Adrenal gland (tissue), 12 donors: Measurements from ENCODE around the gene LRRIQ4. TPM values are rescaled to one million over a fixed set of nuclear protein-coding genes. Genes with fewer than 3 reads are reported as not detected.

Experiments used
- DNase-seq, 7 donors: peaks; one replicate each; pipeline ENCODE4 v3.0.0-alpha.2; 2019 to 2020
- H3K27ac ChIP-seq, 5 donors: fragments of 200-600 bp; sonication (generic) in 4 of 5; 1 replicate in 3 of 5; 2 replicates in 2 of 5; pipeline versions ENCODE4 v1.5.1 to v1.8.0; 2016 to 2020; ENCODE audit warnings: mild to moderate bottlenecking in 1 of 5
- H3K27me3 ChIP-seq: fragments of 200-600 bp; 2 replicates; pipeline ENCODE4 v1.8.0; 2021
- H3K36me3 ChIP-seq, 2 donors: fragments of 200-600 bp; replicated peaks in 1 of 2; 1 replicate in 1 of 2; 2 replicates in 1 of 2; pipeline versions ENCODE4 v1.5.1 to v1.8.0; 2018 to 2022
- H3K4me1 ChIP-seq, 2 donors: fragments of 200-600 bp; replicated peaks in 1 of 2; 1 replicate in 1 of 2; 2 replicates in 1 of 2; pipeline versions ENCODE4 v1.5.1 to v1.8.0; 2018 to 2021
- H3K4me3 ChIP-seq, 4 donors: fragments of 200-600 bp; sonication (generic) in 3 of 4; one replicate each; pipeline ENCODE4 v1.5.1; 2016 to 2018
- H3K9me3 ChIP-seq, 3 donors: fragments of 200-600 bp; sonication (generic) in 1 of 3; replicated peaks in 1 of 3; 1 replicate in 2 of 3; 2 replicates in 1 of 3; pipeline versions ENCODE4 v1.5.1 to v1.8.0; 2016 to 2021
- POLR2A ChIP-seq, 2 donors: fragments of 450-650 bp; IDR thresholded peaks; one replicate each; pipeline ENCODE4 v1.6.1; 2017; ENCODE audit warnings: antibody characterized with exemption in 2 of 2, mild to moderate bottlenecking in 2 of 2, moderate library complexity in 1 of 2
- WGBS, 4 donors: extraction: QIAGEN DNeasy Blood & Tissue Kit in 2 of 4; methylation state at CpG; one replicate each; pipeline versions ENCODE4 v1.1.5 to v1.1.7; 2013 to 2017; 5-methylcytosine and 5-hydroxymethylcytosine counted together
- intact Hi-C, 2 donors: fragments of 100-400 bp; cut with DNase I; formaldehyde crosslinking; loops; one replicate each; pipeline versions ENCODE4 v1.14.1 to v1.15.0; 2022 to 2023
- polyA plus RNA-seq, 3 donors: library from polyadenylated mRNA; stranded (reverse); fragments of 200-250 nt in 2 of 3; fragments of 350-450 nt in 1 of 3; fragmentation: Illumina TruSeq in 1 of 3; extraction: RNeasy Lipid Tissue Mini Kit (QIAGEN cat#74804) in 1 of 3; gene quantifications; one replicate each; pipeline ENCODE4 v1.2.3, GENCODE V29; 2013 to 2014
- total RNA-seq, 9 donors: library from RNA; depleted of rRNA in 4 of 9; stranded (reverse); fragments of >200 nt in 4 of 9; fragments of 120-200 nt in 1 of 9; fragmentation: NEBNext Ultra II Directional in 1 of 9; extraction: Animal tissue kit (Norgen Biotek cat#: 25700) in 1 of 9; gene quantifications; one replicate each; pipeline versions ENCODE4 v1.1.0 to v1.2.4, GENCODE V29; 2013 to 2023
- TF ChIP-seq, protein P1 (sequence below), 6 experiments: fragments of 450-650 bp in 4 of 6; fragments of 200-600 bp in 2 of 6; sonication (generic) in 1 of 6; IDR thresholded peaks; 1 replicate in 5 of 6; 2 replicates in 1 of 6; pipeline versions ENCODE4 v1.5.1 to v1.8.0; 2016 to 2021; ENCODE audit warnings: antibody characterized with exemption in 6 of 6, mild to moderate bottlenecking in 2 of 6, moderate library complexity in 1 of 6
- donor health status: healthy with polysubstance abuse.
- donor health status: Bipolar disorder and iron deficiency.
- donor health status: DM: yes; HTN: yes; CAD: no.
- donor health status: DM: no; HTN: no; CAD: no.
- donor health status: DM: no; HTN: no; CAD: no.
- donor health status: DM: yes; HTN: yes; CAD: no.

The LRRIQ4 gene
- total and polyA plus RNA-seq, 12 donors: 0.11 to 0.16 (median 0.13) TPM; not detected in 8

DNA sequence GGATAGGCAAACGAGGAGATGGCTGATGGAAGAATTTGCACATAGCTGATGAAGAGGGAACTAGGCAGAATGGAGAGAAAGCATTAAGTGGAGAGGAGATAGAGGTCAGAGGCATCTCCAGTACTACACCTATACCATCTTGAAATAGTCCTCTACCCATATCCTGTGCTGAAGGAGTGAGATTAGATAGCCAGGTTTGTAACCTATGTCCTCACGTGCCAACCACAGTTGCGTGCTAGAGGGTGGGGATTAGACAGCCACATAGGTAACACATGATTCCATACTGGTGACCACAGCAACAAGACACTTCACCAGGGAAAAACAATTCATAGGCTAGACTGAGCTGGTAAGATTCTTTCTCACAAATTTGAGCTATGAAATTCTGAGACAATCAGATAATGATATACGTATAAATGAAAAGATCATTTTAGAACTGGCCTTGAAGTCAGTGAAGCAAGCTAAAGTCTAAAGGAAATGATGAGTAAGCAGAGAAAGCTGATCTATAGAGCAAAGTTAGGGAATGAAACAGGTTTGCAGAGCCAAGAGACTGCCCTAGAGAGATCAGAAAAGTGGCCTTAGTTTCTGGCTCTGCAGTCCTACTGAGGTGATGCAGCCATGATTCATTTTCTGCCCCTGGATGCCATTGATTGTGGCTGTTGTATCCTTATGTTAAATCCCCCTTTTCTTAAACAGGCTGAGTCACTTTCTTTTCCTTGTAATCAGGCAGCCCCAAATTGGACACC is 21.8 kb upstream of the LRRIQ4 start:
- no peaks in the 10 kb centered on the region for H3K4me1 ChIP-seq
- DNase-seq: no peak
- H3K9me3 ChIP-seq: no peaks in the 10 kb centered on the region
- intact Hi-C loops: no loop called here
- no peak overlapping the region for H3K27ac ChIP-seq
- TF ChIP-seq POLR2A (IDR thresholded peaks at IDR 0.05): no peak
- TF ChIP-seq, protein P1, sequence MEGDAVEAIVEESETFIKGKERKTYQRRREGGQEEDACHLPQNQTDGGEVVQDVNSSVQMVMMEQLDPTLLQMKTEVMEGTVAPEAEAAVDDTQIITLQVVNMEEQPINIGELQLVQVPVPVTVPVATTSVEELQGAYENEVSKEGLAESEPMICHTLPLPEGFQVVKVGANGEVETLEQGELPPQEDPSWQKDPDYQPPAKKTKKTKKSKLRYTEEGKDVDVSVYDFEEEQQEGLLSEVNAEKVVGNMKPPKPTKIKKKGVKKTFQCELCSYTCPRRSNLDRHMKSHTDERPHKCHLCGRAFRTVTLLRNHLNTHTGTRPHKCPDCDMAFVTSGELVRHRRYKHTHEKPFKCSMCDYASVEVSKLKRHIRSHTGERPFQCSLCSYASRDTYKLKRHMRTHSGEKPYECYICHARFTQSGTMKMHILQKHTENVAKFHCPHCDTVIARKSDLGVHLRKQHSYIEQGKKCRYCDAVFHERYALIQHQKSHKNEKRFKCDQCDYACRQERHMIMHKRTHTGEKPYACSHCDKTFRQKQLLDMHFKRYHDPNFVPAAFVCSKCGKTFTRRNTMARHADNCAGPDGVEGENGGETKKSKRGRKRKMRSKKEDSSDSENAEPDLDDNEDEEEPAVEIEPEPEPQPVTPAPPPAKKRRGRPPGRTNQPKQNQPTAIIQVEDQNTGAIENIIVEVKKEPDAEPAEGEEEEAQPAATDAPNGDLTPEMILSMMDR (IDR thresholded peaks at IDR 0.05): no peak
- WGBS, 4 donors: 79 to 94% (median 89%) methylated on average over 4 of the region's 4 CpGs
- no peak overlapping the region for H3K4me3 ChIP-seq
- H3K36me3 ChIP-seq: peaks cover 0 to 30% of the 10 kb centered on the region in 2 donors
- no peaks in the 10 kb centered on the region for H3K27me3 ChIP-seq

DNA sequence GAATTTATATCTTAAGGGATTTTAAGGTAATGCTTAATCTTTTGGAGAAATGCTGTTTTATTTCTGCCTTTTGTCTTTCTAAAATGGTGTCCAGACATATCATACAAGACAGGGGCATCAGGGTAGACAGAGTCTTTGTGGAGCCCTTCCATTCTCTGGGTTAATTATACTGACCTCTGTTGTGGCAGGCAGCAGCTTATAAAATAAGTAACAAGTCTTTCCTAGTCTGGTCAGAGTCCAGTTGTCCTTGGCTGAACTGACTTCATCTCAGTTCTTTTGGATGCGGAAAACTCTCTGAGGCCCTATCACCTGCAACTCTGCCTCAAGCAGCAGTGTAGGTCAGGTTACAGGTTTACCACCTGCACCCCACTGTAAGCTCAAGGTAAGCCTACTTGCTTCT is 20.3 kb upstream of the LRRIQ4 start:
- H3K27ac ChIP-seq: no peak overlapping the region
- H3K4me3 ChIP-seq: no peak overlapping the region
- no peaks in the 10 kb centered on the region for H3K4me1 ChIP-seq
- intact Hi-C loops: no loop called here
- WGBS, 4 donors: 98 to 100% (median 100%) methylated on average over 1 of the region's 1 CpG
- H3K9me3 ChIP-seq: no peaks in the 10 kb centered on the region
- H3K36me3 ChIP-seq: peaks cover 0 to 18% of the 10 kb centered on the region in 2 donors
- no peaks in the 10 kb centered on the region for H3K27me3 ChIP-seq
- no peak for TF ChIP-seq POLR2A (IDR thresholded peaks at IDR 0.05)
- TF ChIP-seq, protein P1 (IDR thresholded peaks at IDR 0.05): no peak
- no peak for DNase-seq

DNA sequence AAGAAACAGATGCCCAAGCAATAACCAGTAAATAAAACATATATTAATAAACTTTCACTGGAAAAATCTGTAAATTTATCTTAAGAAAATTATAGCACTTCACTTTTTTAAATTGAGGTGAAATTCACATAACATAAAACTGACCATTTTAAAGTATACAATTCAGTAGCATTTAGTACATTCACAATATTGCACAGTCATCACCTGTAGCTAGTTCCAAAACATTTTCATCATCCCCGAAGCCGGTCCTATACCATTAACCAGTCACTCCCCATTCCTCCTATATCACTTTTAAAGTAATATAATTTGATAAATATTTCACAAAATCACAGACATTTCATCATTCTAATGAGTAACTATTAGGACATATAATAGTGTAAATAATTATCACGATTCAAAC is 8.0 kb upstream of the LRRIQ4 start:
- WGBS, 4 donors: 87 to 96% (median 90%) methylated on average over 3 of the region's 3 CpGs
- DNase-seq: no peak
- H3K4me1 ChIP-seq: no peaks in the 10 kb centered on the region
- no peaks in the 10 kb centered on the region for H3K27me3 ChIP-seq
- intact Hi-C loops: no loop called here
- no peaks in the 10 kb centered on the region for H3K9me3 ChIP-seq
- no peak overlapping the region for H3K27ac ChIP-seq
- H3K36me3 ChIP-seq: no peaks in the 10 kb centered on the region
- TF ChIP-seq POLR2A (IDR thresholded peaks at IDR 0.05): no peak
- TF ChIP-seq, protein P1 (IDR thresholded peaks at IDR 0.05): no peak
- H3K4me3 ChIP-seq: no peak overlapping the region

DNA sequence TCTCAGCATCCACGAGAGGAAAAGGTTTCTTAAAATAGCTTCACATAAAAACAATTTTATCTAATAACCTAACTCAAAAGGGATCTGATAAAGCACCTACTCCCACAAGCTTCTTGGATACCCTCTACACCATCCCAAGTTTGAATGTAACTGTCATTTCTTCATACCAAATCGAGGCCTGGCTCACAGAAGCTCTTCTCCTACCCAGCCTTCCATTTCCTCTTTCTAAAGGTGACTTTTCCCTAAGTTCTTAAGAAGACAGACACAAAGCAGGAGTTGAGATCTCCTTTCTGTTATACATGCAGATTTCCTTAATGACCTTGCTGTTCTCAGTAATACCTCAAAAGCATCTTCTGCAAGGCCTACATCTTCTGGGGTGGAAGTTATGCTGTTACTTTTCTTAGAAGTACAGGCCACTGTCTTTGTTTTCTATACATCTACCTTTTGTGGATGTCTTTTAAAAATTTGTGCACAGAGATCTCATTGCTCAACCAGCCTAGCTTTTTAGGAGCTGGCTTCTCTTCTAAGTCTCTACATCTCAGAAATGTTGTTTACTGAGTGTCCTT is 3.4 kb upstream of the LRRIQ4 start:
- H3K9me3 ChIP-seq: no peaks in the 10 kb centered on the region
- H3K4me1 ChIP-seq: peaks cover 3 to 9% of the 10 kb centered on the region in 2 donors
- 23 to 39% (median 36%) methylated on average over 2 of the region's 2 CpGs for WGBS, 4 donors
- no peak overlapping the region for H3K27ac ChIP-seq
- no peaks in the 10 kb centered on the region for H3K27me3 ChIP-seq
- DNase-seq: no peak
- H3K36me3 ChIP-seq: no peaks in the 10 kb centered on the region
- H3K4me3 ChIP-seq: no peak overlapping the region
- TF ChIP-seq, protein P1 (IDR thresholded peaks at IDR 0.05): no peak
- no peak for TF ChIP-seq POLR2A (IDR thresholded peaks at IDR 0.05)
- intact Hi-C loops: no loop called here
